Neural cell (in vitro differentiated cells): ENCODE results near the gene ARL6IP6. TPM values are rescaled to one million over a fixed set of nuclear protein-coding genes. Genes with fewer than 3 reads are reported as not detected.
A peak's percentile ranks its signal among the peaks of the same experiment; 100 is the strongest.
"Not testable (repeated sequence)": the region's sequence is repeated elsewhere in the genome, so short reads cannot be mapped to it uniquely, and the experiment has no call there.

ENCODE experiments used
- H2AFZ ChIP-seq: fragments of 200-600, 300-800 bp; sonication (generic), shearing (Covaris generic); 2 replicates; pipeline ENCODE4 v1.6.0; 2014; ENCODE audit warnings: low read depth, mild to moderate bottlenecking, antibody characterized with exemption, low read length, moderate library complexity
- H3F3A ChIP-seq: fragments of 200-600 bp; shearing (Covaris generic); 2 replicates; pipeline ENCODE4 v1.6.1; 2016; ENCODE audit warnings: mild to moderate bottlenecking, moderate library complexity, mixed read lengths, antibody characterized with exemption, low read length; ENCODE audit not compliant: insufficient read depth, poor library complexity, severe bottlenecking
- H3K27ac ChIP-seq: fragments of 200-600, 300-800 bp; sonication (generic), shearing (Covaris generic); 2 replicates; pipeline ENCODE4 v1.5.1; 2014; ENCODE audit warnings: mild to moderate bottlenecking, low read length, moderate library complexity
- H3K27me3 ChIP-seq: fragments of 300-800, 200-600 bp; sonication (generic), shearing (Covaris generic); 2 replicates; pipeline ENCODE4 v1.6.0; 2014; ENCODE audit warnings: mild to moderate bottlenecking, low read depth, low read length, moderate library complexity; ENCODE audit not compliant: insufficient read depth
- H3K36me3 ChIP-seq: fragments of 300-800, 200-600 bp; sonication (generic), shearing (Covaris generic); 2 replicates; pipeline ENCODE4 v1.5.1; 2014; ENCODE audit warnings: mild to moderate bottlenecking, antibody characterized with exemption, low read length, moderate library complexity; ENCODE audit not compliant: insufficient read depth
- H3K4me2 ChIP-seq: fragments of 300-800, 200-600 bp; sonication (generic), shearing (Covaris generic); 2 replicates; pipeline ENCODE4 v1.6.0; 2014; ENCODE audit warnings: mild to moderate bottlenecking, low read length
- H3K4me3 ChIP-seq: fragments of 300-800, 200-600 bp; sonication (generic), shearing (Covaris generic); 2 replicates; pipeline ENCODE4 v1.5.1; 2014; ENCODE audit warnings: mild to moderate bottlenecking, low read length, moderate library complexity
- H3K79me2 ChIP-seq: fragments of 200-600 bp; shearing (Covaris generic); replicated peaks from 2 replicates; pipeline ENCODE4 v1.6.0; 2014; ENCODE audit warnings: mild to moderate bottlenecking, low read length, moderate library complexity; ENCODE audit not compliant: insufficient read depth
- H3K9ac ChIP-seq: fragments of 300-800, 200-600 bp; sonication (generic), shearing (Covaris generic); 2 replicates; pipeline ENCODE4 v1.6.1; 2016; ENCODE audit warnings: mild to moderate bottlenecking, low read length, mixed read lengths
- H3K9me2 ChIP-seq: fragments of 200-600 bp; shearing (Covaris generic); 2 replicates; pipeline ENCODE4 v1.6.1; 2016; ENCODE audit warnings: mild to moderate bottlenecking, low read length, mixed read lengths; ENCODE audit not compliant: insufficient read depth
- H3K9me3 ChIP-seq: fragments of 200-600, 300-800 bp; sonication (generic), shearing (Covaris generic); 2 replicates; pipeline ENCODE4 v1.6.1; 2016; ENCODE audit warnings: mild to moderate bottlenecking, mixed run types, low read length, moderate library complexity, mixed read lengths
- H4K20me1 ChIP-seq: fragments of 200-600 bp; shearing (Covaris generic); 2 replicates; pipeline ENCODE4 v1.6.1; 2016; ENCODE audit warnings: mild to moderate bottlenecking, mixed run types; ENCODE audit not compliant: insufficient read depth
- EP300 ChIP-seq: fragments of 450-650 bp; conservative IDR thresholded peaks from 2 replicates; pipeline ENCODE4 v1.6.1; 2014; ENCODE audit warnings: antibody characterized with exemption, mild to moderate bottlenecking, moderate library complexity; ENCODE audit not compliant: poor library complexity, severe bottlenecking
- EZH2 ChIP-seq: fragments of 200-600, 300-800 bp; shearing (Covaris generic), sonication (generic); IDR thresholded peaks from 2 replicates; pipeline ENCODE4 v1.6.1; 2014; ENCODE audit warnings: antibody characterized with exemption, low read length, borderline replicate concordance, mild to moderate bottlenecking; ENCODE audit not compliant: insufficient read depth, poor library complexity, severe bottlenecking
- MXI1 ChIP-seq: fragments of 450-650 bp; conservative IDR thresholded peaks from 2 replicates; pipeline ENCODE4 v1.6.1; 2014; ENCODE audit warnings: antibody characterized with exemption, mild to moderate bottlenecking; ENCODE audit not compliant: poor library complexity, severe bottlenecking
- POLR2AphosphoS5 ChIP-seq: IDR thresholded peaks from 2 replicates; pipeline ENCODE4 v1.6.1; 2012
- RAD21 ChIP-seq: fragments of 450-650 bp; conservative IDR thresholded peaks from 2 replicates; pipeline ENCODE4 v1.6.1; 2014; ENCODE audit warnings: antibody characterized with exemption, mild to moderate bottlenecking, moderate library complexity
- REST ChIP-seq: IDR thresholded peaks from 2 replicates; pipeline ENCODE4 v1.6.1; 2012; ENCODE audit warnings: borderline replicate concordance
- SMC3 ChIP-seq: fragments of 450-650 bp; conservative IDR thresholded peaks from 2 replicates; pipeline ENCODE4 v1.6.1; 2014; ENCODE audit warnings: antibody characterized with exemption, mild to moderate bottlenecking, moderate library complexity; ENCODE audit not compliant: poor library complexity
- TAF1 ChIP-seq: IDR thresholded peaks from 2 replicates; pipeline ENCODE4 v1.6.1; 2012; ENCODE audit warnings: low read depth
- polyA plus RNA-seq: library from polyadenylated mRNA; depleted of rRNA; stranded (reverse); fragments of >200 nt; gene quantifications from 2 replicates; pipeline ENCODE4 v1.2.3, GENCODE V29; 2014
- TF ChIP-seq, protein P1 (sequence below): fragments of 450-650 bp; IDR thresholded peaks from 2 replicates; pipeline ENCODE4 v1.5.1; 2014; ENCODE audit warnings: antibody characterized with exemption, mild to moderate bottlenecking, moderate library complexity; ENCODE audit not compliant: poor library complexity, severe bottlenecking

Gene ARL6IP6
- polyA plus RNA-seq, 1 donor from 2014 or later: 46.0 TPM

DNA sequence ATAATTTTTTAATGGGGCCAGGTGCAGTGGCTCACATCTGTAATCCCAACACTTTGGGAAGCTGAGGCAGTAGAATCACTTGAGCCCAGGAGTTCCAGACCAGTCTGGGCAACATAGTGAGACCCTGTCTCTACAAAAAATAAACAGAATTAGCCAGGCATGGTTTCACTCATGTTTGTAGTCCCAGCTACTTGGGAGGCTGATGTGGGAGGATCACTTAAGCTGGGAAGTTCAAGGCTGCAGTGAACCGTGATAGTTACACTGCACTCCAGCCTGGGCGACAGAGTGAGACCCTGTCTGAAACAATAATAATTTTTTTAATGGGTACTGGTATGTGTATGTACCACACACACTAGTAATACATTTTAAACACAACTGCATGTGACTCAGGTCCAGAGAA lies 2.4 kb downstream of the ARL6IP6 start:
- no peak overlapping the region for H3K9ac ChIP-seq
- H3K4me2 ChIP-seq: peak overlapping the region; percentile 94
- H3K27ac ChIP-seq: no peak overlapping the region
- H3K9me2 ChIP-seq: no peaks in the 10 kb centered on the region
- H2AFZ ChIP-seq: no peak overlapping the region
- H3K27me3 ChIP-seq: no peaks in the 10 kb centered on the region
- H3K9me3 ChIP-seq: no peaks in the 10 kb centered on the region
- H3K4me3 ChIP-seq: peak overlapping the region; percentile 84
- no peaks in the 10 kb centered on the region for H3K36me3 ChIP-seq
- H3K79me2 ChIP-seq: peaks cover 51% of the 10 kb centered on the region
- TF ChIP-seq POLR2AphosphoS5 (no peak), EP300 (no peak), TAF1 (no peak), RAD21 (no peak), EZH2 (no peak), REST (no peak), MXI1 (no peak), SMC3 (no peak)
- TF ChIP-seq, protein P1, sequence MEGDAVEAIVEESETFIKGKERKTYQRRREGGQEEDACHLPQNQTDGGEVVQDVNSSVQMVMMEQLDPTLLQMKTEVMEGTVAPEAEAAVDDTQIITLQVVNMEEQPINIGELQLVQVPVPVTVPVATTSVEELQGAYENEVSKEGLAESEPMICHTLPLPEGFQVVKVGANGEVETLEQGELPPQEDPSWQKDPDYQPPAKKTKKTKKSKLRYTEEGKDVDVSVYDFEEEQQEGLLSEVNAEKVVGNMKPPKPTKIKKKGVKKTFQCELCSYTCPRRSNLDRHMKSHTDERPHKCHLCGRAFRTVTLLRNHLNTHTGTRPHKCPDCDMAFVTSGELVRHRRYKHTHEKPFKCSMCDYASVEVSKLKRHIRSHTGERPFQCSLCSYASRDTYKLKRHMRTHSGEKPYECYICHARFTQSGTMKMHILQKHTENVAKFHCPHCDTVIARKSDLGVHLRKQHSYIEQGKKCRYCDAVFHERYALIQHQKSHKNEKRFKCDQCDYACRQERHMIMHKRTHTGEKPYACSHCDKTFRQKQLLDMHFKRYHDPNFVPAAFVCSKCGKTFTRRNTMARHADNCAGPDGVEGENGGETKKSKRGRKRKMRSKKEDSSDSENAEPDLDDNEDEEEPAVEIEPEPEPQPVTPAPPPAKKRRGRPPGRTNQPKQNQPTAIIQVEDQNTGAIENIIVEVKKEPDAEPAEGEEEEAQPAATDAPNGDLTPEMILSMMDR: no peak
- no peaks in the 10 kb centered on the region for H3F3A ChIP-seq
- no peaks in the 10 kb centered on the region for H4K20me1 ChIP-seq

GRCh38 chr2:152722639-152723038 lies 4.2 kb downstream of the ARL6IP6 start:
- H3K4me2 ChIP-seq, H3K9me3 ChIP-seq, H3K27ac ChIP-seq, H3F3A ChIP-seq, H3K4me3 ChIP-seq, H3K9ac ChIP-seq, H3K9me2 ChIP-seq, H4K20me1 ChIP-seq, H3K36me3 ChIP-seq, H3K27me3 ChIP-seq, H2AFZ ChIP-seq: not testable (repeated sequence)
- peaks cover 45% of the 10 kb centered on the region for H3K79me2 ChIP-seq

GRCh38 chr2:152723918-152724317 lies 5.5 kb downstream of the ARL6IP6 start:
- no peaks in the 10 kb centered on the region for H3K9me3 ChIP-seq
- peaks cover 50% of the 10 kb centered on the region for H3K79me2 ChIP-seq
- no peak overlapping the region for H3K4me3 ChIP-seq
- no peak overlapping the region for H2AFZ ChIP-seq
- no peak overlapping the region for H3K4me2 ChIP-seq
- no peak overlapping the region for H3K27ac ChIP-seq
- H3K27me3 ChIP-seq: no peaks in the 10 kb centered on the region
- no peaks in the 10 kb centered on the region for H3K9me2 ChIP-seq
- no peaks in the 10 kb centered on the region for H3F3A ChIP-seq
- no peak for TF ChIP-seq EP300
- no peak for TF ChIP-seq MXI1
- TF ChIP-seq SMC3: no peak
- TF ChIP-seq, protein P1: no peak
- no peak for TF ChIP-seq RAD21
- TF ChIP-seq POLR2AphosphoS5: no peak
- no peak for TF ChIP-seq TAF1
- TF ChIP-seq REST: no peak
- TF ChIP-seq EZH2: no peak
- H3K9ac ChIP-seq: no peak overlapping the region
- no peaks in the 10 kb centered on the region for H4K20me1 ChIP-seq
- no peaks in the 10 kb centered on the region for H3K36me3 ChIP-seq
